ENCODE data around the gene CFAP299.
"Not testable (repeated sequence)": the region's sequence is repeated elsewhere in the genome, so short reads cannot be mapped to it uniquely, and the experiment has no call there.

CFAP299 gene

GRCh38 chr4:80307774-80308465 lies 27.6 kb upstream of the CFAP299 start:
- Histone ChIP-seq H3K27me3 (ENCODE audit: control insufficient read depth, insufficient read depth, low read length) (no peaks in the 10 kb centered on the region), H3K36me3 (ENCODE audit: insufficient read depth, low read length) (no peaks in the 10 kb centered on the region), H3K4me2 (ENCODE audit: low read length) (peak overlapping the region; percentile 57), H3K4me3 (ENCODE audit: low read length) (peak overlapping the region; percentile 16), H3K4me1 (ENCODE audit: control insufficient read depth, insufficient read depth, low read length) (peaks cover 63% of the 10 kb centered on the region), H3K9me3 (replicated peaks; ENCODE audit: low read length) (no peaks in the 10 kb centered on the region), H3K9ac (ENCODE audit: low read depth, low read length) (peak overlapping the region; percentile 22)

GRCh38 chr4:80308466-80308822 lies 27.1 kb upstream of the CFAP299 start:
- Histone ChIP-seq H3K27me3 (ENCODE audit: control insufficient read depth, insufficient read depth, low read length) (no peaks in the 10 kb centered on the region), H3K9ac (ENCODE audit: low read depth, low read length) (peak overlapping the region; percentile 13), H3K36me3 (ENCODE audit: insufficient read depth, low read length) (no peaks in the 10 kb centered on the region), H3K9me3 (replicated peaks; ENCODE audit: low read length) (no peaks in the 10 kb centered on the region), H3K4me3 (ENCODE audit: low read length) (no peak overlapping the region), H3K4me1 (ENCODE audit: control insufficient read depth, insufficient read depth, low read length) (peaks cover 67% of the 10 kb centered on the region), H3K4me2 (ENCODE audit: low read length) (peak overlapping the region; percentile 57)

- no peak overlapping the region for H3K4me3 ChIP-seq (ENCODE audit: low read length)
- H3K9me3 ChIP-seq (replicated peaks; ENCODE audit: low read length), result no peaks in the 10 kb centered on the region
- peaks cover 67% of the 10 kb centered on the region for H3K4me1 ChIP-seq (ENCODE audit: control insufficient read depth, insufficient read depth, low read length)
- H3K27me3 ChIP-seq (ENCODE audit: control insufficient read depth, insufficient read depth, low read length), result no peaks in the 10 kb centered on the region
- peak overlapping the region; percentile 67 for H3K9ac ChIP-seq (ENCODE audit: low read depth, low read length)
- no peaks in the 10 kb centered on the region for H3K36me3 ChIP-seq (ENCODE audit: insufficient read depth, low read length)
- H3K4me2 ChIP-seq (ENCODE audit: low read length), result peak overlapping the region; percentile 68
These were observed 26.1 kb upstream of the CFAP299 start for GRCh38 chr4:80309294-80310004.

- Histone ChIP-seq H3K4me3 (ENCODE audit: low read length) (no peak overlapping the region), H3K4me1 (ENCODE audit: control insufficient read depth, insufficient read depth, low read length) (peaks cover 52% of the 10 kb centered on the region), H3K36me3 (ENCODE audit: insufficient read depth, low read length) (no peaks in the 10 kb centered on the region), H3K27me3 (ENCODE audit: control insufficient read depth, insufficient read depth, low read length) (no peaks in the 10 kb centered on the region), H3K4me2 (ENCODE audit: low read length) (no peak overlapping the region), H3K9ac (ENCODE audit: low read depth, low read length) (no peak overlapping the region), H3K9me3 (replicated peaks; ENCODE audit: low read length) (no peaks in the 10 kb centered on the region)
These were observed 24.4 kb upstream of the CFAP299 start for GRCh38 chr4:80311130-80311529.

GRCh38 chr4:80312124-80312523 lies 23.4 kb upstream of the CFAP299 start:
- Histone ChIP-seq H3K36me3 (ENCODE audit: insufficient read depth, low read length) (no peaks in the 10 kb centered on the region), H3K4me3 (ENCODE audit: low read length) (no peak overlapping the region), H3K4me2 (ENCODE audit: low read length) (no peak overlapping the region), H3K9ac (ENCODE audit: low read depth, low read length) (no peak overlapping the region), H3K27me3 (ENCODE audit: control insufficient read depth, insufficient read depth, low read length) (no peaks in the 10 kb centered on the region), H3K4me1 (ENCODE audit: control insufficient read depth, insufficient read depth, low read length) (peaks cover 43% of the 10 kb centered on the region), H3K9me3 (replicated peaks; ENCODE audit: low read length) (no peaks in the 10 kb centered on the region)

- Histone ChIP-seq H3K36me3 (ENCODE audit: insufficient read depth, low read length) (no peaks in the 10 kb centered on the region), H3K4me1 (ENCODE audit: control insufficient read depth, insufficient read depth, low read length) (peaks cover 31% of the 10 kb centered on the region), H3K4me2 (ENCODE audit: low read length) (no peak overlapping the region), H3K4me3 (ENCODE audit: low read length) (no peak overlapping the region), H3K9ac (ENCODE audit: low read depth, low read length) (no peak overlapping the region), H3K27me3 (ENCODE audit: control insufficient read depth, insufficient read depth, low read length) (no peaks in the 10 kb centered on the region), H3K9me3 (replicated peaks; ENCODE audit: low read length) (no peaks in the 10 kb centered on the region)
These were observed 21.9 kb upstream of the CFAP299 start for GRCh38 chr4:80313627-80314026.

GRCh38 chr4:80315848-80316247 lies 19.7 kb upstream of the CFAP299 start:
- not testable (repeated sequence) for H3K4me3 ChIP-seq (ENCODE audit: low read length); H3K4me2 ChIP-seq (ENCODE audit: low read length); H3K27me3 ChIP-seq (ENCODE audit: control insufficient read depth, insufficient read depth, low read length); H3K9ac ChIP-seq (ENCODE audit: low read depth, low read length); H3K36me3 ChIP-seq (ENCODE audit: insufficient read depth, low read length); H3K9me3 ChIP-seq (replicated peaks; ENCODE audit: low read length)
- peaks cover 25% of the 10 kb centered on the region for H3K4me1 ChIP-seq (ENCODE audit: control insufficient read depth, insufficient read depth, low read length)

GRCh38 chr4:80321341-80321740 lies 14.2 kb upstream of the CFAP299 start:
- no peaks in the 10 kb centered on the region for H3K27me3 ChIP-seq (ENCODE audit: control insufficient read depth, insufficient read depth, low read length)
- H3K4me1 ChIP-seq (ENCODE audit: control insufficient read depth, insufficient read depth, low read length), result peaks cover 28% of the 10 kb centered on the region
- no peak overlapping the region for H3K4me3 ChIP-seq (ENCODE audit: low read length)
- H3K4me2 ChIP-seq (ENCODE audit: low read length), result no peak overlapping the region
- no peaks in the 10 kb centered on the region for H3K9me3 ChIP-seq (replicated peaks; ENCODE audit: low read length)
- H3K36me3 ChIP-seq (ENCODE audit: insufficient read depth, low read length), result no peaks in the 10 kb centered on the region
- H3K9ac ChIP-seq (ENCODE audit: low read depth, low read length), result no peak overlapping the region

- H3K4me3 ChIP-seq (ENCODE audit: low read length), result no peak overlapping the region
- peaks cover 28% of the 10 kb centered on the region for H3K4me1 ChIP-seq (ENCODE audit: control insufficient read depth, insufficient read depth, low read length)
- no peaks in the 10 kb centered on the region for H3K27me3 ChIP-seq (ENCODE audit: control insufficient read depth, insufficient read depth, low read length)
- H3K9me3 ChIP-seq (replicated peaks; ENCODE audit: low read length), result no peaks in the 10 kb centered on the region
- no peak overlapping the region for H3K9ac ChIP-seq (ENCODE audit: low read depth, low read length)
- no peak overlapping the region for H3K4me2 ChIP-seq (ENCODE audit: low read length)
- no peaks in the 10 kb centered on the region for H3K36me3 ChIP-seq (ENCODE audit: insufficient read depth, low read length)
These were observed 13.8 kb upstream of the CFAP299 start for GRCh38 chr4:80321776-80322175.

- Histone ChIP-seq H3K4me3 (ENCODE audit: low read length) (no peak overlapping the region), H3K27me3 (ENCODE audit: control insufficient read depth, insufficient read depth, low read length) (no peaks in the 10 kb centered on the region), H3K9me3 (replicated peaks; ENCODE audit: low read length) (no peaks in the 10 kb centered on the region), H3K36me3 (ENCODE audit: insufficient read depth, low read length) (no peaks in the 10 kb centered on the region), H3K9ac (ENCODE audit: low read depth, low read length) (no peak overlapping the region), H3K4me1 (ENCODE audit: control insufficient read depth, insufficient read depth, low read length) (peaks cover 28% of the 10 kb centered on the region), H3K4me2 (ENCODE audit: low read length) (no peak overlapping the region)
These were observed 12.8 kb upstream of the CFAP299 start for GRCh38 chr4:80322716-80323115.

- Histone ChIP-seq H3K27me3 (ENCODE audit: control insufficient read depth, insufficient read depth, low read length) (no peaks in the 10 kb centered on the region), H3K4me2 (ENCODE audit: low read length) (no peak overlapping the region), H3K4me1 (ENCODE audit: control insufficient read depth, insufficient read depth, low read length) (peaks cover 18% of the 10 kb centered on the region), H3K9me3 (replicated peaks; ENCODE audit: low read length) (no peaks in the 10 kb centered on the region), H3K36me3 (ENCODE audit: insufficient read depth, low read length) (no peaks in the 10 kb centered on the region), H3K4me3 (ENCODE audit: low read length) (no peak overlapping the region), H3K9ac (ENCODE audit: low read depth, low read length) (no peak overlapping the region)
These were observed 11.4 kb upstream of the CFAP299 start for GRCh38 chr4:80324171-80324570.

- Histone ChIP-seq H3K4me3 (ENCODE audit: low read length) (no peak overlapping the region), H3K27me3 (ENCODE audit: control insufficient read depth, insufficient read depth, low read length) (no peaks in the 10 kb centered on the region), H3K9ac (ENCODE audit: low read depth, low read length) (no peak overlapping the region), H3K36me3 (ENCODE audit: insufficient read depth, low read length) (no peaks in the 10 kb centered on the region), H3K9me3 (replicated peaks; ENCODE audit: low read length) (no peaks in the 10 kb centered on the region), H3K4me2 (ENCODE audit: low read length) (no peak overlapping the region), H3K4me1 (ENCODE audit: control insufficient read depth, insufficient read depth, low read length) (peaks cover 7% of the 10 kb centered on the region)
These were observed 3.8 kb upstream of the CFAP299 start for GRCh38 chr4:80331693-80332092.

Measured in skeletal muscle satellite cell (primary cell).